Sigmoid colon (tissue), 7 donors: ENCODE results near the gene CCDC102B. TPM values are rescaled to one million over a fixed set of nuclear protein-coding genes. Genes with fewer than 3 reads are reported as not detected.
"Not testable (repeated sequence)": the region's sequence is repeated elsewhere in the genome, so short reads cannot be mapped to it uniquely, and the experiment has no call there.

ENCODE experiments used
- DNase-seq: peaks from one replicate; pipeline ENCODE4 v3.0.0-alpha.2; 2019
- H3K27ac ChIP-seq, 4 donors: fragments of 200-600 bp; sonication (generic); one replicate each; pipeline ENCODE4 v1.5.1; 2016 to 2019; ENCODE audit warnings: mild to moderate bottlenecking in 1 of 4
- H3K27me3 ChIP-seq, 3 donors: fragments of 200-600 bp; sonication (generic); one replicate each; pipeline ENCODE4 v1.5.1; 2019; ENCODE audit warnings: mild to moderate bottlenecking in 1 of 3
- H3K36me3 ChIP-seq, 4 donors: fragments of 200-600 bp; sonication (generic); one replicate each; pipeline ENCODE4 v1.5.1; 2016 to 2019
- H3K4me1 ChIP-seq, 4 donors: fragments of 200-600 bp; sonication (generic); one replicate each; pipeline ENCODE4 v1.5.1; 2017 to 2019
- H3K4me3 ChIP-seq, 4 donors: fragments of 200-600 bp; sonication (generic); one replicate each; pipeline ENCODE4 v1.5.1; 2017 to 2019; ENCODE audit warnings: mild to moderate bottlenecking in 2 of 4, moderate library complexity in 1 of 4
- H3K9me3 ChIP-seq, 4 donors: fragments of 200-600 bp in 3 of 4; sonication (generic) in 3 of 4; one replicate each; pipeline versions ENCODE4 v1.5.1 to v1.6.1; 2013 to 2019
- EP300 ChIP-seq, 4 donors: sonication (generic); formaldehyde crosslinking; IDR thresholded peaks; one replicate each; pipeline ENCODE4 v1.6.1; 2017; ENCODE audit warnings: antibody characterized with exemption in 4 of 4
- POLR2A ChIP-seq, 2 donors: fragments of 450-650 bp; IDR thresholded peaks; one replicate each; pipeline ENCODE4 v1.6.1; 2016; ENCODE audit warnings: antibody characterized with exemption in 2 of 2, mild to moderate bottlenecking in 2 of 2, moderate library complexity in 2 of 2
- POLR2AphosphoS5 ChIP-seq, 4 donors: sonication (generic); formaldehyde crosslinking; IDR thresholded peaks; one replicate each; pipeline ENCODE4 v1.6.1; 2017; ENCODE audit warnings: antibody characterized with exemption in 4 of 4
- WGBS, 2 donors: extraction: QIAGEN DNeasy Blood & Tissue Kit; methylation state at CpG; one replicate each; pipeline ENCODE4 v1.1.7; 2013; 5-methylcytosine and 5-hydroxymethylcytosine counted together
- intact Hi-C: fragments of 100-400 bp; cut with DNase I; formaldehyde crosslinking; loops from one replicate; pipeline ENCODE4 v1.15.1; 2023
- polyA plus RNA-seq, 3 donors: library from polyadenylated mRNA; stranded (reverse); fragments of 200-250 nt; gene quantifications; one replicate each; pipeline ENCODE4 v1.2.3, GENCODE V29; 2013
- total RNA-seq, 4 donors: library from RNA; depleted of rRNA; stranded (reverse); fragments of >200 nt; gene quantifications; one replicate each; pipeline ENCODE4 v1.1.0, GENCODE V29; 2016
- TF ChIP-seq, protein P1 (sequence below), 4 experiments: fragments of 450-650 bp in 3 of 4; fragments of 200-600 bp in 1 of 4; IDR thresholded peaks; one replicate each; pipeline ENCODE4 v1.5.1; 2016 to 2019; ENCODE audit warnings: antibody characterized with exemption in 4 of 4, mild to moderate bottlenecking in 3 of 4, moderate library complexity in 2 of 4
- donor health status: healthy with polysubstance abuse.
- donor health status: Bipolar disorder and iron deficiency.
- donor health status: healthy.

The CCDC102B gene
- total and polyA plus RNA-seq, 7 donors: 1.8 to 16.3 (median 6.7) TPM

DNA sequence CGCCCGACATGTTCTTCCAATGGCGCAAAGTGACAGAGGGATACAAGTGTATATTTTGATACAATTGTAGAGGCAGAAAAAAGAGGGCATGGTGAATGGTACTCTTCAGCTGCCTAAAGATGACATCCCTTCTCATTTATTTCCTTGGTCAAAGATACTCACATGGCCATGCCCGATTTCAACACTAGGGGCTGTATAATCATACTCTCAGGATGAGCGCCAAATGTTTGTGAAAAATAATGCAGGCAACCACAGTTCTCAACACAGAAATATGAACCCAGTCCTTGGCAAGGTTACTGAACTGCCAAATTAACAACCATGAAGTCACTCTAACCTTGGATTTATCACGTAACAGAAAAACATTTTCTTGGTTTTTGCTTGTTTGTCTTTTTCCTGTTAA, 204.4 kb downstream of the CCDC102B start:
- WGBS, 2 donors: 91 to 95% methylated on average over 6 of the region's 6 CpGs
- intact Hi-C loops: no loop called here
- no peaks in the 10 kb centered on the region for H3K27me3 ChIP-seq
- no peak overlapping the region for H3K27ac ChIP-seq
- H3K36me3 ChIP-seq: no peaks in the 10 kb centered on the region
- no peak for DNase-seq
- no peak for TF ChIP-seq EP300 (IDR thresholded peaks at IDR 0.05)
- TF ChIP-seq, protein P1, sequence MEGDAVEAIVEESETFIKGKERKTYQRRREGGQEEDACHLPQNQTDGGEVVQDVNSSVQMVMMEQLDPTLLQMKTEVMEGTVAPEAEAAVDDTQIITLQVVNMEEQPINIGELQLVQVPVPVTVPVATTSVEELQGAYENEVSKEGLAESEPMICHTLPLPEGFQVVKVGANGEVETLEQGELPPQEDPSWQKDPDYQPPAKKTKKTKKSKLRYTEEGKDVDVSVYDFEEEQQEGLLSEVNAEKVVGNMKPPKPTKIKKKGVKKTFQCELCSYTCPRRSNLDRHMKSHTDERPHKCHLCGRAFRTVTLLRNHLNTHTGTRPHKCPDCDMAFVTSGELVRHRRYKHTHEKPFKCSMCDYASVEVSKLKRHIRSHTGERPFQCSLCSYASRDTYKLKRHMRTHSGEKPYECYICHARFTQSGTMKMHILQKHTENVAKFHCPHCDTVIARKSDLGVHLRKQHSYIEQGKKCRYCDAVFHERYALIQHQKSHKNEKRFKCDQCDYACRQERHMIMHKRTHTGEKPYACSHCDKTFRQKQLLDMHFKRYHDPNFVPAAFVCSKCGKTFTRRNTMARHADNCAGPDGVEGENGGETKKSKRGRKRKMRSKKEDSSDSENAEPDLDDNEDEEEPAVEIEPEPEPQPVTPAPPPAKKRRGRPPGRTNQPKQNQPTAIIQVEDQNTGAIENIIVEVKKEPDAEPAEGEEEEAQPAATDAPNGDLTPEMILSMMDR (IDR thresholded peaks at IDR 0.05): no peak
- no peak for TF ChIP-seq POLR2A (IDR thresholded peaks at IDR 0.05)
- H3K4me1 ChIP-seq: no peaks in the 10 kb centered on the region
- H3K4me3 ChIP-seq: no peak overlapping the region
- no peaks in the 10 kb centered on the region for H3K9me3 ChIP-seq

DNA sequence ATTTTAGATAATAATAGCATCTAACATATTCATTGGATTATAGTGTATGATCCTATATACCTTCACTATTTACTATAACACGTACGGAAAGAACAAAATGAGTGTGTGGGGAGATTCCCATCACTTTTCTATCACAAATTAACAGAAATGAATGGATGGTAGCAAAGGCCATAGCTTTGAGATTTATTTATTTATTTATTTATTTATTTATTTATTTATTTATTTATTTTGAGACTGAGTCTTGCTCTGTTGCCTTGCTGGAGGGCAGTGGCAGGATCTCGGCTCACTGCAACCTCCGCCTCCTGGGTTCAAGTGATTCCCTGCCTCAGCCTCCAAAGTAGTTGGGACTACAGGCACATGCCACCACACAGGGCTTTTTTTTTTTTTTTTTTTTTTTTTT, 208.3 kb downstream of the CCDC102B start:
- H3K4me3 ChIP-seq, intact Hi-C loops, DNase-seq, H3K27me3 ChIP-seq, H3K27ac ChIP-seq, H3K9me3 ChIP-seq, H3K36me3 ChIP-seq, H3K4me1 ChIP-seq: not testable (repeated sequence)
- 93 to 96% methylated on average over 4 of the region's 4 CpGs for WGBS, 2 donors

DNA sequence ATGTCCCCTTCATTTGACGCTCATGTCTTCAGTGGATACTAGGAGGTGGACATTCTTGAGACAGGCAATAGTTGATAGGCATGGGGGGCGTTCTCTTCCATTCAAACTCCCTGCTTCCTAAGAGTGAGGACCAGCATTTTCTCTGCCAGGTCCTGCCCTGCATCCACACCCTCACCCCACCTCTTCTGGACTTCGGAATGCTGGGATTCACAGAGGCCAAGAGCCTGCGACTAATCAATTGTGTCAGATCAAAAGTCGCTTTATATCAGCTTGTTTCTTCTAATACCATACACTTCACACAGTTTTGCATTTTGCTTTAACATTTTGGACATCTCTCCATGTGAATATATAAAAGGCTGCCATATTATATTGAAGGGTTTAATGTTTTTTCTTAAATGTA, 210.7 kb downstream of the CCDC102B start:
- Histone ChIP-seq H3K27me3 (no peaks in the 10 kb centered on the region), H3K9me3 (no peaks in the 10 kb centered on the region), H3K4me3 (no peak overlapping the region), H3K4me1 (no peaks in the 10 kb centered on the region), H3K27ac (no peak overlapping the region), H3K36me3 (no peaks in the 10 kb centered on the region)
- intact Hi-C loops: no loop called here
- TF ChIP-seq POLR2A (IDR thresholded peaks at IDR 0.05) (no peak), POLR2AphosphoS5 (IDR thresholded peaks at IDR 0.05) (no peak), EP300 (IDR thresholded peaks at IDR 0.05) (no peak)
- TF ChIP-seq, protein P1 (IDR thresholded peaks at IDR 0.05): no peak
- no peak for DNase-seq
- WGBS, 2 donors: 67 to 88% methylated on average over 5 of the region's 5 CpGs

DNA sequence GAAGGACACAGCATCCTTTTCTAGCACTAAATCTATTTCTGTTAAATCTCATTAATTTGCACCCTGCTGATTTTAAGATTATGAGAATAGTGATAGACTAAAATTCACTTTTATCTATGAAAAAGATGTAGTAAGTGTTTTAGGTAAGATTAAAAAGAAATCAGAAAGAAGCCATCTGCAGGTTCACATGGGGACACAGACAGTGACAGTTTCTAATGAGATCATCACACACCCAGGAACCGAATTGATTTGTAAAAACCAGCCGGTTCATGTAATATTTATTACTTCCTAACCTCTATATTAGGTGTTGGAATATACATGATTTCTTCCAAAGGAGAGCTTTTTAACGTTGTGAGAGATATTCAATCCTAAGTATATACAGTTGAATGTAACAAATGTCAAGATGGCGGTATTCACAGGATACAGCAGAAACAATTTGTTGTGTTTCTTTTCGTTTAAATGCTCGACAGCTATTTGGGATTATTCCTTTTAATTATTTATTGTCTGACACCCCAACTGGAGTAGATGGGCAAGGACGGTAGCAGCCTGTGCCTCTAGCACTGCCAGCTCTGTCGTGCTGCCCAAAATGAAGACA, 223.4 kb downstream of the CCDC102B start:
- Histone ChIP-seq H3K27ac (no peak overlapping the region), H3K4me1 (no peaks in the 10 kb centered on the region), H3K4me3 (no peak overlapping the region), H3K36me3 (no peaks in the 10 kb centered on the region), H3K27me3 (no peaks in the 10 kb centered on the region), H3K9me3 (no peaks in the 10 kb centered on the region)
- WGBS, 2 donors: 82 to 87% methylated on average over 8 of the region's 8 CpGs
- TF ChIP-seq POLR2AphosphoS5 (IDR thresholded peaks at IDR 0.05) (no peak), EP300 (IDR thresholded peaks at IDR 0.05) (no peak), POLR2A (IDR thresholded peaks at IDR 0.05) (no peak)
- TF ChIP-seq, protein P1 (IDR thresholded peaks at IDR 0.05): no peak
- intact Hi-C loops: no loop called here
- DNase-seq: no peak

DNA sequence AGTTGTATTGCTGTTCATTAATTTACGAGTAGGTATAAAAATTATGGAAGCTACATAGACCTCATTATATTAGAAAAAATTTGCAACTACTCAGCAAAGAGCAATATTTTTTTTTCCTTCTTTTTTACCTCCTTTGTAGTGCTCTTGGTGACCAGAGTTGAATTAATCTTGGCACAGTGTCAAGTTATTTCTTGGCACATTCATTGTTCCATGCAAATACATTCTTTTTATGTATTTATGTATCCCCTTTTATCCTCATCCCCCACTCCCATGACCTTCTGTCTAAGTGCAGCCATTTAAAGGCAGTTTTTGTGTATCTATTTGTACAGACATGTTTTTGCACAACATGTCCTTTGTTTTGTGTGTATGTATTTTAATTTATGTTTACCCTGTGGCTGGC, 224.5 kb downstream of the CCDC102B start:
- no peak for TF ChIP-seq EP300 (IDR thresholded peaks at IDR 0.05)
- no peak for TF ChIP-seq POLR2AphosphoS5 (IDR thresholded peaks at IDR 0.05)
- TF ChIP-seq, protein P1 (IDR thresholded peaks at IDR 0.05): no peak
- no peak for TF ChIP-seq POLR2A (IDR thresholded peaks at IDR 0.05)
- 83 to 86% methylated on average over 1 of the region's 1 CpG for WGBS, 2 donors

More for the DNA sequence above, 224.5 kb downstream of the CCDC102B start:
- DNase-seq: no peak
- Histone ChIP-seq H3K4me3 (no peak overlapping the region), H3K9me3 (no peaks in the 10 kb centered on the region), H3K4me1 (no peaks in the 10 kb centered on the region), H3K27me3 (no peaks in the 10 kb centered on the region), H3K27ac (no peak overlapping the region), H3K36me3 (no peaks in the 10 kb centered on the region)
- intact Hi-C loops: no loop called here
